NCI-H446 (cell line): ENCODE measurements around the gene BTBD9.

Experiments
- DNase-seq, 2 experiments: peaks; one replicate each; lab custom pipeline; 2025; lab: John Stamatoyannopoulos, UW

BTBD9 gene

DNA sequence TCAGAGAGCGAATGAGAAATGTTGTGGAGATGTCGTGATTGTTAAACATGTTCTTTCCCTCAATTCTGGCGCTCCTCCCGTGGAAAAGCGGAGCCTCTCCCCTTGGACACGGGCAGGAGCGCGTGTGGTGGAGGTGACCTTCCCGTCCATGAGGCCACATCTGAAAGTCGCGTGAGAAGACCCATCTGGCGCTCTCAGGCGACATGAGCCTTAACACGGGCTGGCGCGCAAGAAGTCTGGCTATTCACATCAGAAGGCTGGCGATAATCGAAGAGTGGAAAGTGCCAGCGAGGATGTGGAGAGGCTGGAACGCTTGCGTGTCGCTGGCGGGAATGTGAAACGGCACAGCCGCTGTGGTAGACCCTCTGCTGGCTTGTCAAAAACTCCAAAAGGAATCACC is 478.9 kb downstream of the BTBD9 start:
- no peak for DNase-seq

DNA sequence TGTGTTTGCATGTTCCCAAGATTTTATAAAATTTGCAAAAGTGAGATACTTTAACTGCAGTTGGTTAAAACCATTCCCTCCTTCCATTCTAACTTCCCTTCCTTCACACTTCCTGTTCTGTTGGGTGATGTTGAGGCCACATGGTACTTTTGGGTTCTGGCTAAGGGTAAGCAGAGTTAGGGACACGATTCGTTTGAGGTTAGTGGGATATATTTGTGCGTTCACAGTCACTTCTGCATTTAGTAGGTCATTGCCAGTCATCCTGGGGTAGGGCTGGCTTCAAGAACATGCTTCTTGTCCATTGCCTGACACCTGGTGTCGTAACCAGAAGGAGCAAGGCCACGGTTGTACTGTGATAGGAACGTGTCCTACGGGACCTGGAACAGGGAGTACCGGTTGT is 480.1 kb downstream of the BTBD9 start:
- no peak for DNase-seq

DNA sequence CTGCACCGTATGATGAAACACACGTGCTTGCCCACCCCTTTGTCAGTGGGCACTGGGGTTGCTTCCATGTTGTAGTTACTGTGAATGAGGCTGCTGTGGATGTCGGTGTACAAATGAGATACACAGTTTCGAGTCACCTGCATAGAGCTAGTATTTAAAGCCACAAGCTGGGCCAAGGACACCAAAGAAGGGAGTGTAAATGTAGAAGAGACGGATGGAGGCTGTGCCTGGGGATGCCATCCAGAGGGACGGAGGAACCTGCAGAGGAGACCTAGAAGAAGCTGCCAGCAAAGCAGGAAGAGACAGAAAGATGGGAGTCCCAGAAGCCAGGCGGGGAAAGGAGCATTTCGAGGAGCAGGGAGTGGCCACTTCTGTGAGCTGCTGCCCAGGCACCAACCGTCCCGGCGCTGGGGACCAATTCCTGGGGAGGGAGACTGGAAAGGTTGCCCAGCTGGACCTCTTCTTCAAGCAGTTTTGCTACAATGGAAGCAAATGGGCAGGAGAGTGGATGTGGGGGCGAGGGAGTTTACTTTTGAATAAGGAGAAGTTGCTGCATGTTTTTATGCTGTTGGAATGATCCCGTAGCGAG is 480.9 kb downstream of the BTBD9 start:
- DNase-seq: no peak

GRCh38 chr6:38157905-38158304 is 481.8 kb downstream of the BTBD9 start:
- no peak for DNase-seq

DNA sequence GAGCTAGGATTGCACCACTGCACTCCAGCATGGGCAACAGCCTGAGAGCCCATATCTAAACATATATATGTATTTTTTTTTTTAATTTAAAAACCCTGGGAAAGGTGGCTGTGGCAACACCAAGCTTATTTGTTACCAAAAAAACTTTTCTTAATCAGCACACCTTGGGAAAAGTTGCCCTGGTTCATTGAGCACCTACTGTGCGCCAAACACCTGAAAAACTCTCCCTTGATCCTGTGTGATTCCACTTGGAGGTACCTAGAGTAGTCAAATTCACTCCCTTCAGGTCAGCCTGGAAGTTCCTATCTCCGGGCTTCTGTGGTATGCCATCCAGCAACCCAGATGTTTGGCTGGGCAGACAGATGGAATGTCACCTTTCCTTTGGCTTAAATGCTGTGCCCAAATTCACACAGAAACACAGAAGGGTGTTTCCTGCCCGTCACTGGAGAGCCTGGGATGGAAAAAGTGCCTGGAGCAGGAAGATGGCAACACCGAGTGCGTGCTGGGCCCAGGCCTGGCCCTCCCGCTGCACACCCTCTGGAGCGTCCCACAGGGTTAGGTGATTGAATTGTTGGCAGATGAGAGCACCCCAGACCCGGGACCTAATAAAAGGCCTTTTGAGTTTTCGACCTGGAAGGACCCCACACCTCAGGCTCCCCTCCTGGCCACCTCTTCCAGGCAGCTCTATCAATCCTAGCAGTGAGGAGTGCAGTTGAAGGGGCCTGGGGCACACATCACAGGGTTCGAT is 482.7 kb downstream of the BTBD9 start:
- DNase-seq: no peak

DNA sequence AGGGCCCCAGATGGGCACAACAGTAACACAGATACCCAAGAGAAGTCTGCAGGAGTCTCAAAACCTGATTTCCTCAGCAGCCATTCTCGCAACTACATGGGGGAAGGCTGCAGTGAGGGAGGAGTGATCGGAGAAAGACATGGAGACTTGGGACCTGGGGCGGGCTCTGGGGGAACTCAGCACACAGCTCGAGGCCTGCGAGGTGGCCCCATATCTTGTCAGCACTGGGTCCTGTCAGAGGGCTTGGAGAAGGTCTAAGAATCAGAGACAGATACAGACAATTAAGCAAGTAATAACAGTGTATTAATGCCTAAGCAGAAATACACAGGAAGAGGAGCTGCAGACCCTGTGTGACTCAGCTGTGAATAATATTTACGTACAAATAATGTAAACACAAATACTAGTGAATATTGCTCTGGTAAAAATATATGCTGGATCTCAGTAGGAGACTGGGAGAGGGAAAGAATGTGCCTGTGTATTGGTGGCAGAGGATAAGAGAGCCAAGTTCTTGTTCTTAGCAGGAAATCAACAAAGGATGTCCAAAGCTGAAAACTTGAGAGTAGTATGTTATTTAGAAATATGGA is 484.0 kb downstream of the BTBD9 start:
- DNase-seq: no peak

DNA sequence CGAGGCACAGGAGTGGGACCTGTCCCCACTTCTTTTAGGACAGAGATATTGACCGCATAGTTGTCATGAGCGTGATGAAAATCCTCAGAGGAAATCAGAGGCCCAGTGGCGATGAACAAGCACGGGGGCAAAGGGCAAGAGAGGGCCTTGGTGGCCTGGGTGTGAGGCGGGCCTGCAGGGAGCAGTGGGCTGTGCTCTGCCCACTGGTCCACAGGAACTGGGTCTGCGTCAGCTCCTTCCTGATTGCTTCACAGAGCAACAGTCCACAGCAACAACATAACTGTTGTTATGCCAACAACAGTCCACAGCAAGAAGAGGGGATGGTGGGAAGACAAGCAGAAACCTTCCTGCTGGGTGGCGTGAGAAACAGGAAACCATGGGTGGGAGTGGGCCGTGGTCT is 484.6 kb downstream of the BTBD9 start:
- DNase-seq: no peak

DNA sequence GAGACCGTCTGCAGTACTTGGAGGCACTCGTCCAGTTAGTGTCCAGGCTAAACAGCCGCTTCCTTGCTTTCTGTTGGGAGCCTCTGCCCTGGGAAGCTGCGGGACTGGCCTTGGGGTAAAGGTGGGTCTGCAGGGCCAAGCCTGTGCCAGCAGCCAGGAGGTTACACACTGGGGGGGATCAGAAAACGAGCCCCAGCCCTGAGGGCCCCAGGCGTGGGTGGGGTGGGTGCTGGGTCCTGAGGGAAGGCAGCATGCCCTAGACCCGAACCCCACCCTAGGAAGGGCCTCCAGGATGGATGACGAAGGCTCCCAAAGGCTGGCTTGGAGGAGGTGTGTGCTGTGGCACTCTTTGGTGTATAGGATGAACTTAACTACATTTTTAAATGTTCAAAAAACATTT is 485.0 kb downstream of the BTBD9 start:
- no peak for DNase-seq

GRCh38 chr6:38153798-38154345 is 485.9 kb downstream of the BTBD9 start:
- DNase-seq: no peak

DNA sequence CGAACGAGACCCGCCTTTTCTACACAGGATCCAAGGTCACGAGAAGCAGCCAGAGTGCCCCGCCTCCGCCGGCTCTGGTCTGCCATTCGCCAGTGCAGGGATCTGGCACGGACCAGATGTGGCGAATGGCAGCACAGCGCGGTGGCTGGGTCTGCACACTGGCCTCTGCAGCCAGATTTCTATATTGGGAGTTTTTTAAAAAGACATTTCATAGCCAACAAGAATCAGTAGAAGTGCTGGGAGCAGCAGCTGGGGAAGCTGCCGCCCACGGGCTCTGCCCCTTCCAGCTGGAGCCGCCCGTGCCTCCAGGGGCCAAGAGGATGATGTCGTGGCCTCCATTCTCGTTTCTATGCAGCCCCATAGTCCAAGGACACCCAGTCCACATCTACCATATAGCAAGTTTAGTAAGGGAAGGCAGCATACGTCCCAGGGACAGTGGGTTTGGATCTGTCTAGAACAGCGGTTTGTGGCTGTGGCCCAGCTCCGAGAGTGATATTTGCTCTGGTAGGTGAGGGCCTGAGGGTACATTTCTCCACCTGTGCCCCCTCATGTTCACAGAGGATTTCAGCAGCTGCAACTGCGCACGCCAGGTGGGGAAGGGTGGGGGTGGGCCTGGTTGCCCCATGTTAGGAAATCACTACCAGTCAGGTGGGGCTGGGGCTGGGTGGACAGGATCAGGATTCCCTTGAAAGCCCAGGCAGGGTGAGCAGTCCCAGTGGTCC is 486.5 kb downstream of the BTBD9 start:
- DNase-seq: no peak

DNA sequence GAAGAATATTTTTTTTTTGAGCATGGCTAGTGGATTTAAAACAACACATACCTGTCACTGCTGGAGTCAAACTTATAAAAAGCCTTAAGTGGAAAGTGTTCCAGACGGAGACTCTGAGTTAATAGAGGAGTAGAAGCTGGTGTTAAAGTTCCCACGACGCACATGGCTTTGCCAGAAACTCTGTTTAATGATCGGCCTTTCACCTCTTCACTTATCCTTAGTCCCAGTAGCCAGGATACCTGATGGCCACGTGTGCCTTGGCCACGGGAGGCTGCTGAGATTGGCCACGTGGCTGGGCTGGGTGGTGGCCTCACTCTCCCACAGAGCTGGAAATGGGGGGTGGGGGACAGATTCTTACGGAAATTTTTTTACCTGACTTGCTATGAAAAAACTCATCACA is 487.1 kb downstream of the BTBD9 start:
- no peak for DNase-seq

- no peak for DNase-seq
Measured at GRCh38 chr6:38151580-38152500, 487.9 kb downstream of the BTBD9 start.

GRCh38 chr6:38150681-38151296 is 488.9 kb downstream of the BTBD9 start:
- no peak for DNase-seq

GRCh38 chr6:38150021-38150420 is 489.7 kb downstream of the BTBD9 start:
- no peak for DNase-seq

DNA sequence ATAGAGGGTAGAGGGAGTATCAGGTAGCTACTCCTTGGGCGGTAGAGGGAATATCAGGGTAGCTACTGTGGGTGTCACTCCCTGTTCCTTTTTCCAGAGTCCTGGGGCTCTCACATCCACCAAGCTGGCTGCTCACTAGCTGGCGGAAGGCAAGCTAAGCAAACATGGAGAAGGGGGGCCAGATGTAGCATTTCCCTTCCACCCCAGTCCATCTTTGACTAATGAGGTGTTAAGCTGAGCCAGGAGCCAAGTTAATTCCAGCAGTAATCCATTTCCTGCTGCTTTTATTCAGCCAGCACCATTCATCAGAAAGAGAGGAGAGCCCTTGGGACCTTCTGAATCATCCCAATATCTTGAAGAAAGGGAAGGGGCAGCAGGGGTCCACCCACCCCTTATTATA is 490.2 kb downstream of the BTBD9 start:
- DNase-seq: peak in 1 of 2 experiments; percentile 42

DNA sequence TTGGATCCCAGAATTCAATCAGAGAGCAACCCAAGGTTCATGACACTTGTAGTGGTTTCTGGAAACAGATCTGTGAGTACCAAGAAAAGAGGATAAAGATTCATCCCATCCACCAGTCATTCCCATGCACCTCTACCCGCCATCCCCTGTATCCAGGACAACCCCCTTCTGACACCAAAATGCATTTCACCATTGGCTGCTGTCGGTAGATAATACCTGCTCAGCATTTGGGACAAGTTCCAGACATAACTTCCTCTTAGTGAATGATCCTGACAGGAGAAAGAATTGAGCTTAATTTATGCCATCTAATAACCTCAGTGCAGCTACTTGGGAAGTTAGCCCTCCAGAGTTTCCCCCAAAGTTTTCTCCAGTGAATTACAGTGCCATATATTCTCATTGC is 491.1 kb downstream of the BTBD9 start:
- DNase-seq: no peak

- no peak for DNase-seq
Measured at GRCh38 chr6:38146734-38147027, 493.0 kb downstream of the BTBD9 start.

DNA sequence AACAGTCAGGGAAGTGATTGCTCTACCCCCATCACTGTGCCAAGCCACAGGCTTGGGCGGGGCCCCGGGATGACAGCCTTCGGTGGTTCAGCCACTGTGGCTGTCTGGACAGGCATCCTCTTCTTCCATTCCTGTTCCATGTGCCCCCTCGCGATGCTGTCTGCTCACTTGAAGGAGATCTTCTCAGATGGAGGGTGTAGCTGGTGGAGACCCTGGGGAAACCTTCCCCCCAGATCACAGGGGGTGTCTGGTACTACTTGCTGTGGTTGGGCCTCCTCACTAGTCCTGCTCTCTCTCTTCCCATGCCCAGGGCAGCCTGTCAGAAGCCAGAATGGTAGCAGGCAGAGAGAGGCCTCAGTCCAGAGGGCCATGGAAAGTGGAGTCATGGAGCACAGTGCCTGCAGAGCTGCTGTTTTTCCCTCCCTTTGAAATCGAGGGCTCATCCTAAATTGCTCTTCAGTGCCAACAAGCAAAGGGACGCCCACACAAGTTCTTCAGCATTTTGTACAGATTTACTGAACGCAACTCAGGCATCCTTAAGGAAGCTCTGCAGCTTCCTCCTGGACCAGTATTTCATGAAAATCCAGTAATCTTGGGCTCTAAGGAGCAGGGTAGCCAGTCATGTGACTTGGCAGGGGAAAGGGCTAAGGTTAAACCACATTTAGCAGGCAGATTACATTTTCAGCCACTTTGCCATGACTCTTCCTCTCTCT is 493.6 kb downstream of the BTBD9 start:
- no peak for DNase-seq

DNA sequence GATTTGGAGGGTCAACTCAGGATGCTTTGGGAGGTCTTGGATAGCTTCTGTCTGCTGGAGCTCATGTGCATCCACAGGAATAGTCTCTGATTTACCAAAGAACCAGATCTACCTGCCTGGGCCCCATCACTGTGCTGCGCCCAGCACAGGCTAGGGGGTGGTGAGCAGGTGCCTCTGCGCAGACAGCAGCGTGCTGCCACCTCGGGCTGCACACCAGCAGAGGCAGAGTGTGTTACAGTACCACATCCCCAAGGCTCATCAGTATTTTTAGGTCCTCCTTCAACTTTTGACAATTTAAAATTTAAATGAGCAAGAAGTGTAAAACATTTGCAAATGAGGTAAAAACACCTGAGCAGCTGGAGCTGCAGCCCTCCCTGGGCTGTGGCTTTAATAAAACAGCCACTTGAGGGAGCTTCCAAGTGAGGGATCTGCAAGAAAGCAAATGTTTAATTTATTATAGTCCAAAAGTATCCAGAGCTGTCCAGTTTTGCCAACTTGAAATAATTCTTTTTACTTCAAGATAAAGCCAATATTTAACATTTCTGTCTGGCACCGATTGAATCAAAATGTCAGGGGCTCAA is 495.3 kb downstream of the BTBD9 start:
- no peak for DNase-seq
